ENCODE measurements around the gene PNPLA5.

The PNPLA5 gene

GRCh38 chr22:43901976-43902643, 10.3 kb upstream of the PNPLA5 start:
- no peak for DNase-seq

- no peak for DNase-seq
Observed at GRCh38 chr22:43900206-43900605, 8.4 kb upstream of the PNPLA5 start.

GRCh38 chr22:43897751-43898261, 6.0 kb upstream of the PNPLA5 start:
- DNase-seq: peak in 1 of 2 donors; percentile 14

GRCh38 chr22:43895986-43896645, 4.3 kb upstream of the PNPLA5 start:
- DNase-seq: no peak

- DNase-seq: no peak
Observed at GRCh38 chr22:43894122-43894521, 2.3 kb upstream of the PNPLA5 start.

GRCh38 chr22:43893266-43893665, 1.5 kb upstream of the PNPLA5 start:
- no peak for DNase-seq

GRCh38 chr22:43892183-43892894, 526 bp upstream of the PNPLA5 start:
- DNase-seq: no peak

- no peak for DNase-seq
Observed at GRCh38 chr22:43890901-43891331, 897 bp downstream of the PNPLA5 start.

GRCh38 chr22:43889860-43890253, 2.0 kb downstream of the PNPLA5 start:
- DNase-seq: no peak

GRCh38 chr22:43889201-43889859, 2.5 kb downstream of the PNPLA5 start:
- DNase-seq: no peak

- no peak for DNase-seq
Observed at GRCh38 chr22:43888740-43889139, 3.1 kb downstream of the PNPLA5 start.

- no peak for DNase-seq
Observed at GRCh38 chr22:43887391-43887790, 4.4 kb downstream of the PNPLA5 start.

- DNase-seq: no peak
Observed at GRCh38 chr22:43886231-43886630, 5.6 kb downstream of the PNPLA5 start.

GRCh38 chr22:43885786-43886185, 6.0 kb downstream of the PNPLA5 start:
- DNase-seq: no peak

- DNase-seq: no peak
Observed at GRCh38 chr22:43885319-43885671, 6.5 kb downstream of the PNPLA5 start.

- peak; percentile 63 to 76 for DNase-seq
Observed at GRCh38 chr22:43884600-43885318, 7.1 kb downstream of the PNPLA5 start.

GRCh38 chr22:43883719-43884415, 7.9 kb downstream of the PNPLA5 start:
- no peak for DNase-seq

- peak; percentile 53 to 56 for DNase-seq
Observed at GRCh38 chr22:43883012-43883661, 8.7 kb downstream of the PNPLA5 start.

- no peak for DNase-seq
Observed at GRCh38 chr22:43882122-43882767, 9.6 kb downstream of the PNPLA5 start.

- DNase-seq: no peak
Observed at GRCh38 chr22:43881091-43882061, 10.4 kb downstream of the PNPLA5 start.
